Fibroblast of skin of right quadriceps (primary cell): ENCODE data around the gene CCZ1B.
A peak's percentile ranks its signal among the peaks of the same experiment; 100 is the strongest.
"Not testable (repeated sequence)": the region's sequence is repeated elsewhere in the genome, so short reads cannot be mapped to it uniquely, and the experiment has no call there.

Experiments used
- DNase-seq: peaks from one replicate; pipeline ENCODE4 v3.0.0-alpha.2; 2013

Gene CCZ1B

DNA sequence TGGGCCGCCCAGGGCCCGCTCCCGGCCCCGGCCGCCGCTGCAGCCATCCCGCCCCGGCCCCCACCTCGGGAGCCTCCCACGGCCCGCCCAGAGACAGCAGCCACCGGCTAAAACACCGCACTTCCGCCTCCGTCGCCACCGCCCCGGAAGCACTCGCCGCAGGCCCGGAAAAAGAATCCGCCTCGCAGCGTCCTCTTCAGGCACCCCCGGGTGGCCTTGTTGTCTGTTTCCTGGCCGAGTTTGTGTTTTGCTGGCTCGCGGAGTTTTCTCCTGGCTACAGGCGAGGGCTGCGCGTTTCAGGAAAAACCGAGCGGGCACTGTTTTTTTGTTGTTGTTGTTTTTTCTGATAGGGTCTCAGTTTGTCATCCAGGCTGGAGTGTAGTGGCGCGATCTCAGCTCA is at the start of gene CCZ1B:
CCZ1B (minus strand) TSS at position 125 of the 400 bp plus-strand sequence; CDS start at position 47, 78 bp downstream.
- DNase-seq: peak; percentile 72

GRCh38 chr7:6875022-6875421 is 48.9 kb upstream of the CCZ1B start:
- not testable (repeated sequence) for DNase-seq

DNA sequence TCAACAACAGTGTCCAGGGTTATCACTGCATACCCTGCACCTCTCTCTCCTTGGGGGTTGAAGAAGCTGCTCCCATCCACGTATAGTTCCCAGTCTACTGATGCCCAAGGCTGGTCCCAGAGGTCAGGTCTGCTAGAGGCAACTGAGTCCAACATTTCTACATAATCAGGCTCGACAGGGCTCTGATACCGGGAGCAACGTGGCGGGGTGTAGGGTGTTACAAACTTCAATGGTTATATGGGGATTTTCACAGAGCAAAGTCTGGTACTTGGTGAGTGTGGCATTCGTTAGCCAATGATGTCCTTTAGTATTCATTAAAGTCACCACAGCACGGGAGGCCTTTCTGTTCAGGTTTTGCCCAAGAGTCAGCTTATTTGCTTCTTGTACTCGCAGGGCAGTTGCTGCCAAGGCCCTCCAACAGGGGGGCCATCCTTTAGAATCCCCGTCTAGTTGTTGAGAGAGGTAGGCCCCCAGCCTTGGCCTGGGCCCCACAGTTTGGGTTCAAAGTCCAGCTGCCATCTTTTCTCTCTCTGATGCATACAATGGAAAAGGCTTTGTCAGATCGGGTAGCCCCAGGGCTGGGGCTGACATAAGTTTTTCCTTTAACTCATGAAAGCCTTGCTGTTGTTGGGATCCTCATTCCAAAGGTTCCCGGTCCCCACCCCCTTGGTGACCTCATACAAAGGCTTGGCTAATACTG is 46.3 kb upstream of the CCZ1B start:
- DNase-seq: not testable (repeated sequence)

DNA sequence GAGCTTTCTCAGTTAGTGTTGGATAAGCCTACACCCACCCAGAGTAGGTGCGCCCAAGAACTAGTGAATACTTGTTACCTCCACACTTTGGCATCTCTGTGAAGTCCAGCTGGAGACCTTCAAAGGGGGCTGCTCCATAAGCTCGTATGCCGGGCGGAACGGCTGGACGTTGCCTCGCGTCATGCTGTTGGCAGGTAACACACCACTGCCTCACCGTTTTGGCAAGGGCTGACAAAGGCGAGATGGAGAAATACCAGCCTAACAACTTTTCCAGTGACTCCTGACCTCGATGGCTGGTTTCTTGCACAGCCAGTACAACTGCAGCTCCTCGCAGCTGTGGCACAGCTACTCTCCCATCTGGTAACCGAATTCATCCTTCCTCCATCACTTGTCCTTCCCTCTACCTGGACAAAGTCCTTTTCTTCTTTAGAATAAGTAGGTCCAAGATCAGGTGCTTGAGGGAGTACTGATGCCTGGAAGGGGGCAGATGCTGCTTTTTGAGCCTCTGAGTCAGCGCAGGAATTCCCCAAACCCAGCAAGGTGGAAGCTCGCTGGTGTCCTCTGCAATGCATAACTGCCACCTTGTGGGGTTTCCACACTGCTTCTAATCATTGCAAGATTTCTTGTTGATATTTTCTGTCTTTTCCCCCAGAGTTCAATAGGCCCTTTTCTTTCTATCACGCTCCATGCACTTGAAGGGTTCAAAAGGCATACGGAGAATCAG is 45.5 kb upstream of the CCZ1B start:
- DNase-seq: not testable (repeated sequence)

DNA sequence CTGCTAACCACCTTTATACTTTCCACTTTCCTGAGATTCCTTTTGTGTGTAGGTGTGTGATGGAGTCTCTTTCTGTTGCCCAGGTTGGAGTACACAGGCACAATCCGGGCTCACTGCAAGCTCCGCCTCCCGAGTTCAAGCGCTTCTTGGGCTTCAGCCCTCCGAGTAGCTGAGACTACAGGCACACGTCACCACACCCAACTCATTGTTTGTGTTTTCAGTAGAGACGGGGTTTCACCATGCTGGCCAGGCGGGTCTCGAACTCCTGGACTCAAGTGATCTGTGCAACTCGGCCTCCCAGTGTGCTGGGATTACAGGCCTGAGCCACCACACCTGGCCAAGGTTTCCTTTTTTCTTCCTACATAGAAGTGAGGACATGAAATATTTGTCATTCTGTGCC is 38.7 kb upstream of the CCZ1B start:
- DNase-seq: not testable (repeated sequence)

DNA sequence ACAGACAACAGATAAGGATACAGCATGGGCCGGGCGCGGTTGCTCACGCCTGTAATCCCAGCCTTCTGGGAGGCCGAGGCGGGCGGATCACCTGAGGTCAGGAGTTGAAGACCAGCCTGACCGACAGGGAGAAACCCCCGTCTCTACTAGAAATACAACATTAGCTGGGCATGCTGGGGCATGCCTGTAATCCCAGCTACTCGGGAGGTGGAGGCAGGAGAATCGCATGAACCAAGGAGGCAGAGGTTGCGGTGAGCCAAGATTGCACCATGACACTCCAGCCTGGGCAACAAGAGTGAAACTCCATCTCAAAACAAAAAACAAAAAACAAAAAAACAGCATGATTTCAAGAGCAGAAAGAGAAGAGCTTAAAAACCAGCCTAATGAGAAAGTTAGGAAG is 38.1 kb upstream of the CCZ1B start:
- DNase-seq: not testable (repeated sequence)

GRCh38 chr7:6862876-6863275 is 36.8 kb upstream of the CCZ1B start:
- not testable (repeated sequence) for DNase-seq

DNA sequence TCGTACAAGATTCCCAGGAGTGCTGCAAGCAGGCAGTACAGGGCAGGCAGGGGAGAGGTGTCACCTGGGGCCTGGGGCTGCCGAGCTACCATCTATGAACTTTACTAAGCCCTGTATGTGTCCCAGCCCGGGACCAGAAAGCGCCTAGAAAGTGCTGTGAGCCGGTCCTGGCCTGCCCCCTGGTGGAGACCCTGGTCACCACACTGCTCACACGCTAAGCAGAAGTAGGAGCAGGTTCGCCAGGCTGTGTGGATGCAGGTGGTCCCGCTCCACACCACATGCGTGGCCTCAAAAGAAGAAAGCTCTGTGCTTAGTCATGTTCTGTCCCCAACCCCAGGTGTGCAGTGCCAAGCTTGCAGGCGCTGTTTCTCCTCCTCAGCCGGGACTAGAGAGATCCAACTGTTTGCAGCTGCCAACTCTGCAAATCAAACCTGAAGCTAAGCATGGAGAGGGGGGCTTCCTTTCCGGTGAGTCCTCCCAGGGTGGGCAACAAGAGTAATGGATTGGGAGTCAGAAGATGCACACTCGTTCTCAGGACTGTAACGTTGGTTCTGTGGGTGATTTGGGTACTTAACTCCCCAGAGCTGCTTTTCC is 31.7 kb upstream of the CCZ1B start:
- peak; percentile 18 for DNase-seq

GRCh38 chr7:6855563-6856131 is 29.6 kb upstream of the CCZ1B start:
- DNase-seq: not testable (repeated sequence)

GRCh38 chr7:6854747-6855562 is 28.9 kb upstream of the CCZ1B start:
- not testable (repeated sequence) for DNase-seq

GRCh38 chr7:6853681-6854080 is 27.6 kb upstream of the CCZ1B start:
- not testable (repeated sequence) for DNase-seq

DNA sequence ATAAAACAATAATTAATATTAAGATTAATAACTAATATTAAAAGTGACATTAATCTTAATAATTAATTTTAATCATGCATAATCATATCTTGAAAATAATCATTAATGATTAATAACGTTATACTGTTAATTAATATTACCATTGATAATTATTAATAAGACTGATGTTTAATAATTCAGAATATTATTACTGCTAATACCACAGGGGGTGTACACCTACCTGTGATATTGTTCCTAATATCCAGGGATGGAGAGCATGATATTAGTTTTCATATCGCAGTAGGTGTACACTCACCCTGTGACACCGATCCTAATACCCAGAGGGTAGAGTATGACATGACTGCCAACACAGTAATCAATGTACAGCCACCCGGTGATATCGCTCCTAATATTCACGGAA is 23.1 kb upstream of the CCZ1B start:
- not testable (repeated sequence) for DNase-seq

GRCh38 chr7:6847751-6848150 is 21.7 kb upstream of the CCZ1B start:
- not testable (repeated sequence) for DNase-seq

DNA sequence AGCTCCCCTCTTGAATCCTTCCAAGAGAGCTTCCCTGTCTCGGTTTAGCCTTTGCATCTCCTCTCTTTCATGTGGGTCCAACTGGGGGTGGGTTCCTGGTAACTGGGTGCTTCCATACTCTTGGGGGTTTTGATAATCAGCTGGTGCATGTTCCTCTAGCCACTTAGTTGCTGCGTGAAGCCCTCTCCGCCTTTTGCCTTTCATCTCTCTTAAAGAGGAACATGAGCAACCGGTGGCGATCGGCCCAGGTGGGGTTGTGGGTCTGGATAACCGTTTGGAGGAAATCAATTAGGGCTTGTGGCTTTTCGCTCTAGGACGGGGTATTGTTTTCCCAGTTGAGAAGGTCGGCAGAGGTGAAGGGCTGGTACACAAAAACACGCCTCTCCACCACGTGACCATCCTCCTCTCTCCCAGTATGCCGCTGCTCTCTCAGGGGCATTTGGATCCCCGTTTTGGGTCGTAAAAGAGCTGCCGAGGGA is 19.9 kb upstream of the CCZ1B start:
- not testable (repeated sequence) for DNase-seq

DNA sequence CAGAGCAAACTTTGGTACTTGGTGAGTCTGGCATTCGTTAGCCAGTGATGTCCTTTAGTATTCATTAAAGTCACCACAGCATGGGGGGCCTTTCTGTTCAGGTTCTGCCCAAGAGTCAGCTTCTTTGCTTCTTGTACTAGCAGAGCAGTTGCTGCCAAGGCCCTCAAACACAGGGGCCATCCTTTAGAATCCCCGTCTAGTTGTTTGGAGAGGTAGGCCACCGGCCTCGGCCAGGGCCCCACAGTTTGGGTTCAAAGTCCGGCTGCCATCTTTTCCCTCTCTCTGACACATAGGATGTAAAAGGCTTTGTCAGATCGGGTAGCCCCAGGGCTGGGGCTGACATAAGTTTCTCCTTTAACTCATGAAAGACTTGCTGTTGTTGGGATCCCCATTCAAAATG is 17.6 kb upstream of the CCZ1B start:
- DNase-seq: not testable (repeated sequence)

DNA sequence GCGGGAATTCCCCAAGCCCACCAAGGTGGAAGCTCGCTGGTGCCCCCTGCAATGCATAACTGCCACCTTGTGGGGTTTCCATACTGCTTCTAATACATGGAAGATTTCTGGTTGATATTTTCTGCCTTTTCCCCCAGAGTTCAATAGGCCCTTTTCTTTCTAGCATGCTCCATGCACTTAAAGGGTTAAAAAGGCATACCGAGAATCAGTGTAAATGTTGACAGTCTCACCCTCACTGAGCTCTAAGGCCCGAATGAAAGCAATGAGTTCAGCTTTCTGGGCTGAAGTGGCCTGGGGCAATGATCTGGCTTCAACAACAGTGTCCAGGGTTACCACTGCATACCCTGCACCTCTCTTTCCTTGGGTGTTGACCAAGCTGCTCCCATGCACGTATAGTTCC is 17.0 kb upstream of the CCZ1B start:
- not testable (repeated sequence) for DNase-seq

DNA sequence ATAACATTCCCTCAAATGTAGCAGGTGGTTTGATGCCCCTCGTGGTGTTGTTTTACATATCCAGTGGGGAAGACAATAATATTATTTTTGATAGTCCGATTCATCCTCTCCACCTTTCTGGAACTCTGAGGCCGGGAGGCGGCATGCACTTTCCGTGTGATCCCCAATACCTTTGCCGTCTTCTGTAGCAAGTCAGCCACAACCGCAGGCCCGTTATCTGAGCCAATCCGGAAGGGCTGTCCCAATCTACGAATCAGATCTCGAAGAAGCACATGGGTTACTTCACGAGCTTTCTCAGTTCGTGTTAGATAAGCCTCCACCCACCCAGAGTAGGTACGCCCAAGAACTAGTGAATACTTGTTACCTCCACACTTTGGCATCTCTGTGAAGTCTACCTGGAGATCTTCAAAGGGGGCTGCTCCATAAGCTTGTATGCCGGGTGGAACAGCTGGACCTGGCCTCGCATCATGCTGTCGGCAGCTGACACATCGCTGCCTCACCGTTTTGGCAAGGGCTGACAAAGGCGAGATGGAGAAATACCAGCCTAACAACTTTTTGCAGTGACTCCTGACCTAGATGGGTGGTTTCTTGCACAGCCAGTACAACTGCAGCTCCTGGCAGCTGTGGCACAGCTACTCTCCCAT is 16.3 kb upstream of the CCZ1B start:
- DNase-seq: not testable (repeated sequence)

DNA sequence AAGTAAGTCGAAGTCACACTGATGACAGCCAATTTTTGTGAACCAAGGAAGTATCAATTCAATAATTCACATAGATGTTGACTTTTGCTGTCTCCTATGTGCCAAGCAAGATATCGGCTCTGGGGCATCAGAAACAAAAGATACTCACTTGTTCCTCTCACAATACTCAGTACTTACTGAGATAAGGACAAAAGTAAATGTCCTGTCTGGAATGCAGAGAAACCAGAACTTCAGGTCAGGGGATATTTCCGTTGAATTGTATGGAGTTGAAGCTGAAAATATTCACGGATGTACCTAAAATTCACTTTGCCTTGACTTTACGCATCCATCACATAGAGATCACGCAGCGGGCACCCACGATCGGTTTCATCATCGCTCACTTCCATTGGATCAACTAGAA is 11.0 kb upstream of the CCZ1B start:
- not testable (repeated sequence) for DNase-seq

- not testable (repeated sequence) for DNase-seq
These were observed 9.4 kb upstream of the CCZ1B start for GRCh38 chr7:6835521-6835920.

DNA sequence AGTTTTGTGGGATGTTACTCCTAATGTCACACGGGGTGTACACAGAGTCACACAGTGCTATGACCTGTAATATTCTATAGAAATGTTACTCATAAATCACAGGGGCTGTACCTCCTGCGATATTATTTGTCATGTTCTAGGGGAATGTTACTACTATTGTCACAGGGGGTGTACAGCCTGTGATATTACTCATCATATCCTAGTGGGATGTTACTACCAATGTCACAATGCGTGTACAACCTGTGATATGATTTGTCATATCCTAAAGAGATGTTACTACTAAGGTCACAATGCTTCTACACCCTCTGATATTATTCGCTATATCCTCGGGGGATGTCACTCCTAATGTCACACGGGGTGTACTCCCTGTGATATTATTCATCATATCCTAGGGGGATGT is 7.6 kb upstream of the CCZ1B start:
- no peak for DNase-seq

DNA sequence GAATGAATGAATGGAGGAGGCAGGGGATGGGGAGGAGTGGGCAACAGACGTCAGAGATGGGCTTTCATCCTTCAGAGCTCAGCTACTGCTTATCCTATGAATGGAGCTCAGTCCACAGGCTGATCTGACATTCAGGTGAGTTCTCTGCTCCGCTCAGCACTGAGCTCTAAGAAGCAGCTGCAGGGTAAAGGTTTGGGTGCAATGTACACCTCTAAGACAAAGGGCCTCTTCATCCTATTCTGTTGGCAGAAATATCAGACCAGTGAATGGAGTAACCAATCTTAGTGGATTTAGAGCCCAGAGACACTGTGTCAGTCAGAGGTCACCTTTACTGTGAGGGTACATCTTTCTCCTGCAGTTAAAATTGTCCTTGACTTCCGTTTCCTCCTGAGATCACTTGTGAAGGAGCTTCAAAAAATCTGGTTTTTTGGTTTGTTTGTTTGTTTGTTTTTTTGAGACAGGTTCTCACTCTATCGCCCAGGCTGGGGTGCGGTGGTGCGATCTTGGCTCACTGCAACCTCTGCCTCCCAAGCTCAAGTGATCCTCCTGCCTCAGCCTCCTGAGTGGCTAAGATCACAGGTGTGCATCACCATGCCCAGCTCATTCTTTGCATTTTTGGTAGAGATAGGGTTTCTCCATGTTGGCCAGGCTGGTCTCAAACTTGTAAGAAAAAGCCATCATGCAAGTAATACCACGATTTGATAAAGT is 5.1 kb upstream of the CCZ1B start:
- no peak for DNase-seq
